Calu3 (cell line): Measurements from ENCODE around the gene SPATA24. TPM values are rescaled to one million over a fixed set of nuclear protein-coding genes. Genes with fewer than 3 reads are reported as not detected.

ENCODE experiments used
- BruUV-seq: library from RNA; stranded (reverse); fragments of 400-500 nt; replicated peaks from 2 replicates; lab custom pipeline; 2021; lab: Mats Ljungman, UMichigan
- CTCF ChIA-PET: fragments of 300-600 bp; sonication (Branson Sonifier 250); formaldehyde crosslinking; loops from one replicate; lab custom pipeline; 2022; ENCODE audit warnings: antibody characterized with exemption; lab: Charles Lee
- DNase-seq: peaks from one replicate; pipeline ENCODE4 v3.0.0; 2022
- H3K27ac Mint-ChIP-seq: one replicate; pipeline ENCODE4 v1.8.0; 2022; ENCODE audit warnings: mixed read lengths; ENCODE audit not compliant: unreplicated experiment
- H3K27me3 Mint-ChIP-seq: one replicate; pipeline ENCODE4 v1.8.0; 2022; ENCODE audit warnings: mixed read lengths; ENCODE audit not compliant: unreplicated experiment
- H3K36me3 Mint-ChIP-seq: one replicate; pipeline ENCODE4 v1.8.0; 2022; ENCODE audit warnings: mild to moderate bottlenecking, moderate library complexity, mixed read lengths; ENCODE audit not compliant: insufficient read depth, unreplicated experiment
- H3K4me1 Mint-ChIP-seq: one replicate; pipeline ENCODE4 v1.8.0; 2022; ENCODE audit warnings: mild to moderate bottlenecking, low read depth, mixed read lengths; ENCODE audit not compliant: unreplicated experiment
- H3K4me3 Mint-ChIP-seq: one replicate; pipeline ENCODE4 v1.8.0; 2022; ENCODE audit warnings: mild to moderate bottlenecking, low read depth, moderate library complexity, mixed read lengths; ENCODE audit not compliant: unreplicated experiment
- H3K9me3 Mint-ChIP-seq: one replicate; pipeline ENCODE4 v1.8.0; 2022; ENCODE audit warnings: low read depth, mixed read lengths; ENCODE audit not compliant: unreplicated experiment
- intact Hi-C: fragments of 100-400 bp; cut with micrococcal nuclease; formaldehyde crosslinking; loops from one replicate; pipeline ENCODE4 v1.10.0; 2022; ENCODE audit not compliant: unreplicated experiment
- total RNA-seq: library from RNA; stranded (reverse); gene quantifications from 2 replicates; pipeline ENCODE4 v1.2.3, GENCODE V29; 2022
- TF ChIP-seq, protein P1 (sequence below): fragments of 200-600 bp; IDR thresholded peaks from one replicate; pipeline ENCODE4 v1.8.0; 2022; ENCODE audit warnings: antibody characterized with exemption; ENCODE audit not compliant: unreplicated experiment

Gene SPATA24
- total RNA-seq, 1 experiment from 2014 or later: 6.8 TPM

DNA sequence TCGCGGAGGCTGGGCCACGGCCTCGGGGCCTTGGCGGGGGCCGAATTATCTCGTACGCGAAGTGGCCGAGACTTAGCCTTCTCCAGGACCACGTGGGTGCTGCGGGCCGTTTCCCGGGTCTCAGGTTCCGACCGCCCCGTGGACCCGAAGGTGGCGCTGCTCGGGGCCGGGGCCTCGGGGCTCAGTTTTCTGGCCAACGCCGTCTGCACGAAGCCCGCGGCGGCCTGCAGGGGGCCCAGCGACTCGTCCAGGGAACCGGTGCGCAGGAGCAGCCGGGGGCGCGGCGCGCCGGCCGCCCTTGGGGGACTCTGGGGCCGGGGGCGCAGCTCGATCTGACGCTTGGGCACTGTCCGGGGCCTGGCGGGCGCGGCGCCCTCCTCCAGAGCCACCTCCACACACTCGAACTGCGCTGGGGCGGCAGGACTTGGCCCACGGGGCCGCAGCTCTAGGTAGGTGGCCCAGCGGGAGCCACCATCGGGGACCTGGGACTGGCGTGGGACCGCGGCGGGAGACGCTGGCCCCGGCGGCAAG lies 9.7 kb downstream of the SPATA24 start:
- Mint-ChIP-seq H3K4me3 (no peak overlapping the region), H3K27me3 (no peaks in the 10 kb centered on the region)
- CTCF ChIA-PET: no interaction called here

DNA sequence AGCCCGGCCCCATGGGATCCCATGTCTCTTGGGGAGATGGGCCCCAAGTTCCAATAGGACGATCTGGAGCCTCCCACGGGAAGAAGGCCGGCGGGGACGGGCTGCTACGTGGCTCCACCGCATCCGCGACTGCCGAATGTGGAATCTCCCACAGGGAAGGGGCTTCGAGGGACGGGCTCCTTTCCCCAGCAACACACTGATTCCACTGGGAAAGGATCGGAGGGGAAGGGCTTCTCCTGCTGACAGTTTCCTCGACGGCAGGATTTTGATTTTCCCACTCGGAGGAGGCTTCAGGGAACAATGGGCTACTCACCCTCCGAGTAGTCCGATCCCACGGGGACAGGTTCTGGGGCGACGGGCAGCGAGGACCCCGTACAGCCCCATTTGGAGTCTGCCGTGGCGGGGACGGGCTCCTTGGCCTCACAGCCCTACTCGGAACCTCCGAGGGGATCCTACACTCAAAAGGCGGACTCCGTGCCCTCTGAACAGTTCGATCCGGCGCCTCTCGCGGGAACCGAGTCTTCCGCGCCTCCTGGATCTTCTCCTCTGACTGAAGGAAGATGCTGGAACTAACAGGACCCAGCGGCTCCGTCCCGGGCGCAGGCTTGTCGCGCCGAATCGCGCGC lies 10.3 kb downstream of the SPATA24 start:
- H3K9me3 Mint-ChIP-seq: no peaks in the 10 kb centered on the region
- no TSS peak for BruUV-seq
- no peaks in the 10 kb centered on the region for H3K27me3 Mint-ChIP-seq
- intact Hi-C loops: loop anchor here (5.0 kb wide), 1 partner anchor 51 kb away; the partner anchor contains the start of gene PAIP2
- peaks cover 23% of the 10 kb centered on the region for H3K4me1 Mint-ChIP-seq
- peak overlapping the region; percentile 5 for H3K27ac Mint-ChIP-seq
- peak overlapping the region; percentile 81 for H3K4me3 Mint-ChIP-seq
- peaks cover 22% of the 10 kb centered on the region for H3K36me3 Mint-ChIP-seq
- CTCF ChIA-PET: interaction anchor here (0.6 to 1.3 kb wide), 2 partner anchors 20 to 82 kb away, joined by 4 to 5 read pairs; no protein-coding TSS in a partner anchor
- DNase-seq: no peak
- TF ChIP-seq, protein P1, sequence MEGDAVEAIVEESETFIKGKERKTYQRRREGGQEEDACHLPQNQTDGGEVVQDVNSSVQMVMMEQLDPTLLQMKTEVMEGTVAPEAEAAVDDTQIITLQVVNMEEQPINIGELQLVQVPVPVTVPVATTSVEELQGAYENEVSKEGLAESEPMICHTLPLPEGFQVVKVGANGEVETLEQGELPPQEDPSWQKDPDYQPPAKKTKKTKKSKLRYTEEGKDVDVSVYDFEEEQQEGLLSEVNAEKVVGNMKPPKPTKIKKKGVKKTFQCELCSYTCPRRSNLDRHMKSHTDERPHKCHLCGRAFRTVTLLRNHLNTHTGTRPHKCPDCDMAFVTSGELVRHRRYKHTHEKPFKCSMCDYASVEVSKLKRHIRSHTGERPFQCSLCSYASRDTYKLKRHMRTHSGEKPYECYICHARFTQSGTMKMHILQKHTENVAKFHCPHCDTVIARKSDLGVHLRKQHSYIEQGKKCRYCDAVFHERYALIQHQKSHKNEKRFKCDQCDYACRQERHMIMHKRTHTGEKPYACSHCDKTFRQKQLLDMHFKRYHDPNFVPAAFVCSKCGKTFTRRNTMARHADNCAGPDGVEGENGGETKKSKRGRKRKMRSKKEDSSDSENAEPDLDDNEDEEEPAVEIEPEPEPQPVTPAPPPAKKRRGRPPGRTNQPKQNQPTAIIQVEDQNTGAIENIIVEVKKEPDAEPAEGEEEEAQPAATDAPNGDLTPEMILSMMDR: no peak

More for the DNA sequence above, 9.7 kb downstream of the SPATA24 start:
- Mint-ChIP-seq H3K36me3 (peaks cover 22% of the 10 kb centered on the region), H3K9me3 (no peaks in the 10 kb centered on the region), H3K27ac (no peak overlapping the region), H3K4me1 (peaks cover 23% of the 10 kb centered on the region)
- intact Hi-C loops: loop anchor here (5.0 kb wide), 1 partner anchor 52 kb away; the partner anchor contains the start of gene PAIP2
- DNase-seq: no peak
- TF ChIP-seq, protein P1: no peak
- BruUV-seq: no TSS peak

DNA sequence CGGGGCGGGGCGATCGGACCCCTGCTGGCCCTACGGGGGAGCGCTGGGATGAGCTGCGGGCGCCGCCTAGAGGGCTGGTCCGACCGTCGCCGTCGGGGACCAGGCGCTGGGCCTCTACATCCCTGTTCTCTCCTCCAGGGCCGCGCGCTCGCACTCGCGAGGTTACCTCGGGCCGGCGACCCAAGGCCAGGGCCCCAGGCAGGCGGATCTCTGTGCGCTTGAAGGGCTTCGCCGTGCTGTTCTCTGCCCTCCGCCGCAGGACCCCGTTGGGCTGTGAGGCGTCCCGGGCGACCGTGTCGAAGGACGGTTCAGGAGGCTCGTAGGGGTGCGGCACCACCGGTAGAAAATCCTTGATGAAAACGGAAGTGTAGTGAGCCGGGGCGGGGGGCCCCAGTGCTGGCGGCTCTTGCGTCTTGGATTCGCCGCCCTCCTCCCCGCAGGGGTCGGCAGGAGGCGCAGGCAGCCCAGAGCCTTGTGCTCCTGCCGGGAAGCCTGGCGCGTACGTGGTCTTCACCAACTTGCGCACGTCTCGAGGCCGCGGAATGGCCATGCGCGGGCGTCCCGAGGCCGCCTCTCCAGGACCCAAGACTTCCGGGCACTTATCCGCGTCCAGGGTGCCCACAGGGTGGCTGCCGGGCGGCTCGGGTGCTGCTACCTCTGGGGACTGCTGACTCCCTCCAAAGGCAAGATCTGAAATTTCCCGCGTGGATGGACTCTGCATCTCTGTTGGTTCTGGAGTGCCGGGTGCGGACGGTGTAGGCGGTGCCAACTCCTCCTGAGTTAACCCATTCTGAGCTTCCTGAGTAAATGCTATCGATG lies 11.0 kb downstream of the SPATA24 start:
- CTCF ChIA-PET: interaction anchor here (0.5 to 1.3 kb wide), 4 partner anchors 19 to 647 kb away, joined by 3 to 5 read pairs (median 4); no protein-coding TSS in a partner anchor
- H3K27ac Mint-ChIP-seq: peak overlapping the region; percentile 5
- intact Hi-C loops: loop anchor here (5.0 kb wide), 1 partner anchor 51 kb away; the partner anchor contains the start of gene PAIP2

DNA sequence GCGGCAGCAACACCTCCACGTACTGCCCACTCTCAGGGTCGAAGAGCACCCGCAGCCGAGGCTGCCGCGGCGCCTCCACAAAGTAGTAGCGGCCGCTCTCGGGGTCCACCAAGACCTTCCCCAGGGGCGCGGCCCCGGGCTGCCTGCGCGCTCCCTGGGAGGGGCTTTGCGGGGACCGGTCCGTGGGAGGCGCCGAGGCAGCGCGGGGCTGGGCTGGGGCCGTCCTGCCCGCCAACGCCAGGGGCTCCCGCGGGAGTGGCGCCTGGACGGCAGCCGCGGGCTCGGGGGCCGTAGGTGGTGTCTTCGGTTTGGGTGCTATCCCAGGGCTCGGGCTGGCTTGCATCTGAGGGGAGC lies 11.6 kb downstream of the SPATA24 start:
- no TSS peak for BruUV-seq
- H3K4me3 Mint-ChIP-seq: peak overlapping the region; percentile 81
- peaks cover 16% of the 10 kb centered on the region for H3K4me1 Mint-ChIP-seq
- CTCF ChIA-PET: interaction anchor here (0.7 kb wide), 1 partner anchor 646 kb away, joined by 4 read pairs; no protein-coding TSS in a partner anchor
- H3K36me3 Mint-ChIP-seq: peaks cover 22% of the 10 kb centered on the region
- peak overlapping the region; percentile 84 for H3K27ac Mint-ChIP-seq
- no peak for DNase-seq
- intact Hi-C loops: loop anchor here (5.0 kb wide), 1 partner anchor 50 kb away; the partner anchor contains the start of gene PAIP2
- TF ChIP-seq, protein P1: no peak
- no peaks in the 10 kb centered on the region for H3K27me3 Mint-ChIP-seq
- H3K9me3 Mint-ChIP-seq: no peaks in the 10 kb centered on the region

More for the DNA sequence above, 11.0 kb downstream of the SPATA24 start:
- H3K4me1 Mint-ChIP-seq: peaks cover 20% of the 10 kb centered on the region
- H3K36me3 Mint-ChIP-seq: peaks cover 22% of the 10 kb centered on the region
- TF ChIP-seq, protein P1: peak; percentile 94
- peak overlapping the region; percentile 81 for H3K4me3 Mint-ChIP-seq
- no peaks in the 10 kb centered on the region for H3K27me3 Mint-ChIP-seq
- BruUV-seq: TSS peak; percentile 67
- no peaks in the 10 kb centered on the region for H3K9me3 Mint-ChIP-seq
- peak; percentile 93 for DNase-seq
